Neuron (in vitro differentiated cells): ENCODE results near the gene GGT1.

Source experiments
- H2AFZ ChIP-seq: one replicate; pipeline ENCODE4 v1.6.1; 2013; ENCODE audit warnings: low read depth, mild to moderate bottlenecking, inconsistent platforms, low read length, moderate library complexity
- H3K27me3 ChIP-seq: one replicate; pipeline ENCODE4 v1.6.1; 2013; ENCODE audit warnings: low read length; ENCODE audit not compliant: insufficient read depth
- H3K36me3 ChIP-seq: one replicate; pipeline ENCODE4 v1.6.1; 2013; ENCODE audit warnings: low read length; ENCODE audit not compliant: insufficient read depth
- H3K4me1 ChIP-seq: one replicate; pipeline ENCODE4 v1.6.1; 2013; ENCODE audit warnings: low read length; ENCODE audit not compliant: insufficient read depth
- H3K4me3 ChIP-seq: 2 replicates; pipeline ENCODE4 v1.5.1; 2013; ENCODE audit warnings: mild to moderate bottlenecking, low read length, moderate library complexity
- H3K9me3 ChIP-seq: one replicate; pipeline ENCODE4 v1.6.1; 2013; ENCODE audit warnings: low read length

The GGT1 gene

GRCh38 chr22:24576778-24577177, 26.2 kb upstream of the GGT1 start:
- H3K4me3 ChIP-seq: no peak overlapping the region
- H3K36me3 ChIP-seq: peaks cover 33% of the 10 kb centered on the region
- no peaks in the 10 kb centered on the region for H3K27me3 ChIP-seq
- no peaks in the 10 kb centered on the region for H3K4me1 ChIP-seq
- H3K9me3 ChIP-seq: no peaks in the 10 kb centered on the region
- H2AFZ ChIP-seq: no peak overlapping the region

- H3K4me3 ChIP-seq: no peak overlapping the region
Observed at GRCh38 chr22:24578355-24579257, 24.4 kb upstream of the GGT1 start.

GRCh38 chr22:24579258-24579601, 23.8 kb upstream of the GGT1 start:
- Histone ChIP-seq H3K9me3 (no peaks in the 10 kb centered on the region), H2AFZ (no peak overlapping the region), H3K27me3 (no peaks in the 10 kb centered on the region)

More at GRCh38 chr22:24578355-24579257, 24.4 kb upstream of the GGT1 start:
- Histone ChIP-seq H3K9me3 (no peaks in the 10 kb centered on the region), H3K4me1 (no peaks in the 10 kb centered on the region), H3K27me3 (no peaks in the 10 kb centered on the region), H3K36me3 (peaks cover 16% of the 10 kb centered on the region), H2AFZ (no peak overlapping the region)

GRCh38 chr22:24580276-24580675, 22.7 kb upstream of the GGT1 start:
- Histone ChIP-seq H3K4me1 (no peaks in the 10 kb centered on the region), H3K4me3 (no peak overlapping the region), H2AFZ (no peak overlapping the region), H3K27me3 (no peaks in the 10 kb centered on the region), H3K36me3 (peaks cover 8% of the 10 kb centered on the region), H3K9me3 (no peaks in the 10 kb centered on the region)

More at GRCh38 chr22:24579258-24579601, 23.8 kb upstream of the GGT1 start:
- no peak overlapping the region for H3K4me3 ChIP-seq
- peaks cover 11% of the 10 kb centered on the region for H3K36me3 ChIP-seq
- no peaks in the 10 kb centered on the region for H3K4me1 ChIP-seq

GRCh38 chr22:24582056-24582814, 20.8 kb upstream of the GGT1 start:
- no peak overlapping the region for H2AFZ ChIP-seq
- H3K4me1 ChIP-seq: no peaks in the 10 kb centered on the region
- H3K36me3 ChIP-seq: peaks cover 14% of the 10 kb centered on the region
- H3K27me3 ChIP-seq: no peaks in the 10 kb centered on the region
- H3K9me3 ChIP-seq: no peaks in the 10 kb centered on the region
- no peak overlapping the region for H3K4me3 ChIP-seq

- Histone ChIP-seq H3K9me3 (no peaks in the 10 kb centered on the region), H3K4me3 (no peak overlapping the region), H3K4me1 (no peaks in the 10 kb centered on the region), H2AFZ (no peak overlapping the region), H3K36me3 (peaks cover 16% of the 10 kb centered on the region), H3K27me3 (no peaks in the 10 kb centered on the region)
Observed at GRCh38 chr22:24583221-24584165, 19.5 kb upstream of the GGT1 start.

GRCh38 chr22:24584166-24584790, 18.7 kb upstream of the GGT1 start:
- Histone ChIP-seq H3K9me3 (no peaks in the 10 kb centered on the region), H3K27me3 (no peaks in the 10 kb centered on the region)

GRCh38 chr22:24584871-24585411, 18.1 kb upstream of the GGT1 start:
- H3K36me3 ChIP-seq: peaks cover 15% of the 10 kb centered on the region
- no peaks in the 10 kb centered on the region for H3K4me1 ChIP-seq
- no peak overlapping the region for H3K4me3 ChIP-seq
- H2AFZ ChIP-seq: no peak overlapping the region
- H3K27me3 ChIP-seq: no peaks in the 10 kb centered on the region
- no peaks in the 10 kb centered on the region for H3K9me3 ChIP-seq

More at GRCh38 chr22:24584166-24584790, 18.7 kb upstream of the GGT1 start:
- Histone ChIP-seq H2AFZ (no peak overlapping the region), H3K4me3 (no peak overlapping the region), H3K36me3 (peaks cover 15% of the 10 kb centered on the region), H3K4me1 (no peaks in the 10 kb centered on the region)

GRCh38 chr22:24585461-24585860, 17.5 kb upstream of the GGT1 start:
- H3K9me3 ChIP-seq: no peaks in the 10 kb centered on the region
- H3K4me1 ChIP-seq: no peaks in the 10 kb centered on the region
- H2AFZ ChIP-seq: no peak overlapping the region
- H3K4me3 ChIP-seq: no peak overlapping the region
- H3K27me3 ChIP-seq: no peaks in the 10 kb centered on the region
- peaks cover 15% of the 10 kb centered on the region for H3K36me3 ChIP-seq

GRCh38 chr22:24585927-24586546, 17.0 kb upstream of the GGT1 start:
- H3K36me3 ChIP-seq: peaks cover 15% of the 10 kb centered on the region
- no peak overlapping the region for H3K4me3 ChIP-seq
- H3K4me1 ChIP-seq: no peaks in the 10 kb centered on the region

GRCh38 chr22:24587251-24587650, 15.7 kb upstream of the GGT1 start:
- Histone ChIP-seq H3K4me3 (no peak overlapping the region), H3K9me3 (no peaks in the 10 kb centered on the region), H3K27me3 (no peaks in the 10 kb centered on the region), H3K36me3 (peaks cover 15% of the 10 kb centered on the region), H3K4me1 (peaks cover 3% of the 10 kb centered on the region), H2AFZ (no peak overlapping the region)

More at GRCh38 chr22:24585927-24586546, 17.0 kb upstream of the GGT1 start:
- no peak overlapping the region for H2AFZ ChIP-seq
- H3K27me3 ChIP-seq: no peaks in the 10 kb centered on the region
- H3K9me3 ChIP-seq: no peaks in the 10 kb centered on the region

- H3K27me3 ChIP-seq: no peaks in the 10 kb centered on the region
- no peak overlapping the region for H3K4me3 ChIP-seq
- no peaks in the 10 kb centered on the region for H3K9me3 ChIP-seq
- H3K4me1 ChIP-seq: peaks cover 6% of the 10 kb centered on the region
- H2AFZ ChIP-seq: no peak overlapping the region
- H3K36me3 ChIP-seq: peaks cover 15% of the 10 kb centered on the region
Observed at GRCh38 chr22:24587948-24588347, 15.0 kb upstream of the GGT1 start.
